GM12878 (cell line): ENCODE data around the gene CCT6B.

Experiments
- MXI1 ChIP-seq: fragments of 150-350 bp; IDR thresholded peaks from 2 replicates; pipeline ENCODE4 v1.6.1; 2011; ENCODE audit warnings: low read depth, mild to moderate bottlenecking, inconsistent platforms, low read length, improper control_type of control experiment
- POU2F2 ChIP-seq: IDR thresholded peaks from 3 replicates; pipeline ENCODE4 v1.6.1; 2011; ENCODE audit warnings: low read depth, mild to moderate bottlenecking, low read length, borderline replicate concordance
- TF ChIP-seq, protein P1 (sequence below), 3 experiments: IDR thresholded peaks in 2 of 3; conservative IDR thresholded peaks in 1 of 3; 2 replicates each; pipeline ENCODE4 v1.5.1; 2011; ENCODE audit warnings: low read depth in 3 of 3, low read length in 3 of 3, mild to moderate bottlenecking in 3 of 3, control low read depth in 2 of 3, moderate library complexity in 2 of 3, inconsistent platforms in 1 of 3, mixed read lengths in 1 of 3; ENCODE audit not compliant: control insufficient read depth in 2 of 3, insufficient read depth in 1 of 3; ENCODE audit errors: extremely low read depth in 1 of 3
- TF ChIP-seq, protein P2 (sequence below): fragments of 450-650 bp; IDR thresholded peaks from 2 replicates; pipeline ENCODE4 v1.6.1; 2016; ENCODE audit warnings: mild to moderate bottlenecking

DNA sequence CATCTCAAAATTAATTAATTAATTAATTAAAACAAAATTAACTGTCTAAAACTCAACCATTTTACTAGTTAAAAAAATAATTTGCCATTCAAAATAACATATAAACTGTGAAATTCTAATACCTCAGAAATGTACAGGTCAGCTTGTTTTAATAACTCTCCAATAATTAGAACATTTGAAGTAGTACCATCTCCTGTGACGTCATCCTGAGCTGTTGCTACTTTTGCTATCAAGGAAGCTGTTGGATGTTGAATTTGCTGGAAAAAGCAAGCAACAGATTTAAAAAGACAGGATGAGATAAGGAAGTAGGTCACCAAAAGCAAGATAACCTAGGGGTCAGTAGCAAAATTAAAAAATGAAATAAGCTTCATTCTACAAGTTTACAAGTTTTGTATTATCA is 2.8 kb downstream of the CCT6B start:
- TF ChIP-seq, protein P1, sequence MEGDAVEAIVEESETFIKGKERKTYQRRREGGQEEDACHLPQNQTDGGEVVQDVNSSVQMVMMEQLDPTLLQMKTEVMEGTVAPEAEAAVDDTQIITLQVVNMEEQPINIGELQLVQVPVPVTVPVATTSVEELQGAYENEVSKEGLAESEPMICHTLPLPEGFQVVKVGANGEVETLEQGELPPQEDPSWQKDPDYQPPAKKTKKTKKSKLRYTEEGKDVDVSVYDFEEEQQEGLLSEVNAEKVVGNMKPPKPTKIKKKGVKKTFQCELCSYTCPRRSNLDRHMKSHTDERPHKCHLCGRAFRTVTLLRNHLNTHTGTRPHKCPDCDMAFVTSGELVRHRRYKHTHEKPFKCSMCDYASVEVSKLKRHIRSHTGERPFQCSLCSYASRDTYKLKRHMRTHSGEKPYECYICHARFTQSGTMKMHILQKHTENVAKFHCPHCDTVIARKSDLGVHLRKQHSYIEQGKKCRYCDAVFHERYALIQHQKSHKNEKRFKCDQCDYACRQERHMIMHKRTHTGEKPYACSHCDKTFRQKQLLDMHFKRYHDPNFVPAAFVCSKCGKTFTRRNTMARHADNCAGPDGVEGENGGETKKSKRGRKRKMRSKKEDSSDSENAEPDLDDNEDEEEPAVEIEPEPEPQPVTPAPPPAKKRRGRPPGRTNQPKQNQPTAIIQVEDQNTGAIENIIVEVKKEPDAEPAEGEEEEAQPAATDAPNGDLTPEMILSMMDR (IDR thresholded peaks at IDR 0.05 in 2 of 3, conservative IDR thresholded peaks at IDR 0.05 in 1 of 3; ENCODE audit: control insufficient read depth in 2 of 3, extremely low read depth in 1 of 3, insufficient read depth in 1 of 3, low read depth in 3 of 3, low read length in 3 of 3) = no peak
- TF ChIP-seq, protein P2, sequence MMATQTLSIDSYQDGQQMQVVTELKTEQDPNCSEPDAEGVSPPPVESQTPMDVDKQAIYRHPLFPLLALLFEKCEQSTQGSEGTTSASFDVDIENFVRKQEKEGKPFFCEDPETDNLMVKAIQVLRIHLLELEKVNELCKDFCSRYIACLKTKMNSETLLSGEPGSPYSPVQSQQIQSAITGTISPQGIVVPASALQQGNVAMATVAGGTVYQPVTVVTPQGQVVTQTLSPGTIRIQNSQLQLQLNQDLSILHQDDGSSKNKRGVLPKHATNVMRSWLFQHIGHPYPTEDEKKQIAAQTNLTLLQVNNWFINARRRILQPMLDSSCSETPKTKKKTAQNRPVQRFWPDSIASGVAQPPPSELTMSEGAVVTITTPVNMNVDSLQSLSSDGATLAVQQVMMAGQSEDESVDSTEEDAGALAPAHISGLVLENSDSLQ = no peak
- TF ChIP-seq MXI1 (no peak), POU2F2 (no peak)
